Fibroblast of pulmonary artery (primary cell): ENCODE measurements around the gene C9orf50.

ENCODE experiments used
- DNase-seq: peaks from one replicate; pipeline ENCODE4 v3.0.0-alpha.2; 2010; ENCODE audit warnings: low read depth
- H3K4me3 ChIP-seq: replicated peaks from 2 replicates; pipeline ENCODE4 v1.5.1; 2011; ENCODE audit warnings: low read depth, mild to moderate bottlenecking, control low read depth, low read length, moderate library complexity
- TF ChIP-seq, protein P1 (sequence below): IDR thresholded peaks from 2 replicates; pipeline ENCODE4 v1.5.1; 2011; ENCODE audit warnings: mild to moderate bottlenecking, control low read depth, low read length, inconsistent platforms; ENCODE audit errors: missing control alignments

C9orf50 gene

DNA sequence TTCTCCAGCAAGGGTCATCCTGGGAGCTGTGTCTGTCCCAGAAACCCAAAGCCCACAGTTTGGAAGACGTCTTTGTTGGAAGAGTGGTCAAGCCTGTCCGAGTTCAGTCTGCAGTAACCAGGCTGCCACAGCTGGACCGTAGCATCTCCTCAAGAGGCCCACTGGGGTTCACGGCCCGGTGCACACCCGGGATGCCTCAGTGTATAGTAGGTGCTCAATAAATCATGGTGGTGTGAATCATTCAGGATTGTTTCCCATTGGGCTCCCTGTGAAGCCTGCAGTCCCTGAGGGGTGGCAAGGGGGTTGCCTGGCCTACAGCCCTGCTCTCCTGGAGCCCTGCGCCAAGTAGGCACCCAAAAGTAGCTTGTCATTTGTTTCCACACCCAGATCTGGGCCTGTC, 34.3 kb upstream of the C9orf50 start:
- TF ChIP-seq, protein P1, sequence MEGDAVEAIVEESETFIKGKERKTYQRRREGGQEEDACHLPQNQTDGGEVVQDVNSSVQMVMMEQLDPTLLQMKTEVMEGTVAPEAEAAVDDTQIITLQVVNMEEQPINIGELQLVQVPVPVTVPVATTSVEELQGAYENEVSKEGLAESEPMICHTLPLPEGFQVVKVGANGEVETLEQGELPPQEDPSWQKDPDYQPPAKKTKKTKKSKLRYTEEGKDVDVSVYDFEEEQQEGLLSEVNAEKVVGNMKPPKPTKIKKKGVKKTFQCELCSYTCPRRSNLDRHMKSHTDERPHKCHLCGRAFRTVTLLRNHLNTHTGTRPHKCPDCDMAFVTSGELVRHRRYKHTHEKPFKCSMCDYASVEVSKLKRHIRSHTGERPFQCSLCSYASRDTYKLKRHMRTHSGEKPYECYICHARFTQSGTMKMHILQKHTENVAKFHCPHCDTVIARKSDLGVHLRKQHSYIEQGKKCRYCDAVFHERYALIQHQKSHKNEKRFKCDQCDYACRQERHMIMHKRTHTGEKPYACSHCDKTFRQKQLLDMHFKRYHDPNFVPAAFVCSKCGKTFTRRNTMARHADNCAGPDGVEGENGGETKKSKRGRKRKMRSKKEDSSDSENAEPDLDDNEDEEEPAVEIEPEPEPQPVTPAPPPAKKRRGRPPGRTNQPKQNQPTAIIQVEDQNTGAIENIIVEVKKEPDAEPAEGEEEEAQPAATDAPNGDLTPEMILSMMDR: no peak
- H3K4me3 ChIP-seq: no peak overlapping the region
- DNase-seq: no peak

DNA sequence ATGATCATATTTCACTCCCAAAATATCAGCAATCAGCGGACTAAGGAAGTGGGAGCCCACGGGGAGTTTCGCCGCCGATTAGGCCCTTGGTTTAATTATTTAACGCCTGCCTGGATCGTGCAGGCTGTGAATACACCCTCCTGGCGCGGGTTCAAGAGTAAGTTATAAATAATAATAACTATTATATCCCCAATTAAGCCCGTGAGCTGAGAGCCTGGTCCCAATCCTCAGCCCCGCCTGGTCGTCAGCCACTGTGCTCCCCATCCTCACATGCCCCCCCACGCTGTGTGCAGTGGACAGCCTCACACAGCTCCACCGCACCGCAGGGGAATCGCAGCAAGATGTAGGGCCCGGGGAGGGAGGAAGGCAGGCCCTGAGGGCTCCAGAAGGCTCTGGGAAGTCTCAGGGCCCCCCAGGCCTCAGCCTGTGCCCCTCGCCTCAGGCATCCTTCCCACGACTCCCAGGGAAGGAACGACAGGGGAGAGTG, 33.7 kb upstream of the C9orf50 start:
- TF ChIP-seq, protein P1: no peak

DNA sequence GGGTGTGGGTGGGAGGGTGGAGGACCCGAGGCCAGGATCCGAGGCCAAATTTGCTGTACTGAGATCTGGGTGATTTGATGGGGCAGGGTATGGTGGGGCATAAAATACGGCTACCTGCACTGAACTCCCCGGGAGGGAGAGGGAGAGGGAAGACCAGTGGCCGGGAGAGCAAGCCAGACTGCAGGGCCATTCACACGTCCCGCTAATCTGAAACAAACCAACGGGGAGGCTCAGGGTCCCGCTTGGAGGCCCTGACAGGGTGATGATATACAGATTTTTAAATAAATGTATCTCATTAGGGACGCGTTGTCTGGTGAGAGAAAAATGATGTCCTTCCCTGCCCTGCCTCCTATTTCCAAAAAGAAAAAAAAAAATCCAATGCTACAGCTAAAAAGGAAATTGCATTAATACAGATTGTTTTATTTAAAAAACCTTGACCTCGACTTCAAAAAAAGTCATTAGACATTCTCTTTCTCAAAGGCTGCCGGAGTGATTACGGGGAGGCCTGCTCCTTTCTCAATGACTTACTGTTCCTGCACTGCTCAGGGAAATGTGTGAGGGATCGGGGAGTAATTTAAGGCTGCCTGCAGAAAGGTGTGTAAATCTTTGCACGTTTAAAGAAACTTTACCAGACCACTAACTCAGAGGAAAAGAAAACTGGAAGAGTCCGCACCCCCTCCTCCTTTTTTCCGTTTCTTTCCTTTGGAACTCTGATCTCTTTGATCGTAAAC, 33.1 kb upstream of the C9orf50 start:
- no peak overlapping the region for H3K4me3 ChIP-seq
- DNase-seq: no peak
- TF ChIP-seq, protein P1: no peak

More for the DNA sequence above, 33.7 kb upstream of the C9orf50 start:
- DNase-seq: no peak
- no peak overlapping the region for H3K4me3 ChIP-seq

DNA sequence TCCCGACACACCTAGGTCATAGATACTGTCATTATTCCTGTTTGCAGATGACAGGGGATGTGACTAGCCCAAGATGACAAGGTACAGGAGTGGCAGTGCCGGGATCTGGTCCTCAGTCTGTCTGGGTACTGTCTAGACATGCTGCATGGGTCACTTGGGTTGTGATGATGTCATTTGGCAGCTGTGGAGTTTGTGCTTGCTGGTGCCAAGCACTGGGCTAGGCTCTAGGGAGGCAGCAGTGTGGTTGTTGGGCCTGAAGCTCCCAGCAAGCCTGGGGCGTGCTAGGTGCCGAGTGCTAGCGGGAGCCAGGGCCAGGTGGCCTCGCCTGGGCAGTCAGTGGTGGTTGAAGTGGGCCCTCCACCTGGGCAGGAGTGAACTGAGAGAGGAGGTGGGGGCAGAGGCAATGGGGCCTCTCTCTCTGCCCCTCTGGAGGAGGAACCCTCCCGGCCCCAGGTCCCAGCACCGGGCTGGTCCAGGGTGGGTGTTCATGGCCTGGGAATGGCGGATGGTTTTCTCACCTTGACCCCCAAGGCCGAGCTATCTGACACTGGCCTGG, 29.9 kb upstream of the C9orf50 start:
- TF ChIP-seq, protein P1: no peak
- no peak for DNase-seq
- H3K4me3 ChIP-seq: no peak overlapping the region

DNA sequence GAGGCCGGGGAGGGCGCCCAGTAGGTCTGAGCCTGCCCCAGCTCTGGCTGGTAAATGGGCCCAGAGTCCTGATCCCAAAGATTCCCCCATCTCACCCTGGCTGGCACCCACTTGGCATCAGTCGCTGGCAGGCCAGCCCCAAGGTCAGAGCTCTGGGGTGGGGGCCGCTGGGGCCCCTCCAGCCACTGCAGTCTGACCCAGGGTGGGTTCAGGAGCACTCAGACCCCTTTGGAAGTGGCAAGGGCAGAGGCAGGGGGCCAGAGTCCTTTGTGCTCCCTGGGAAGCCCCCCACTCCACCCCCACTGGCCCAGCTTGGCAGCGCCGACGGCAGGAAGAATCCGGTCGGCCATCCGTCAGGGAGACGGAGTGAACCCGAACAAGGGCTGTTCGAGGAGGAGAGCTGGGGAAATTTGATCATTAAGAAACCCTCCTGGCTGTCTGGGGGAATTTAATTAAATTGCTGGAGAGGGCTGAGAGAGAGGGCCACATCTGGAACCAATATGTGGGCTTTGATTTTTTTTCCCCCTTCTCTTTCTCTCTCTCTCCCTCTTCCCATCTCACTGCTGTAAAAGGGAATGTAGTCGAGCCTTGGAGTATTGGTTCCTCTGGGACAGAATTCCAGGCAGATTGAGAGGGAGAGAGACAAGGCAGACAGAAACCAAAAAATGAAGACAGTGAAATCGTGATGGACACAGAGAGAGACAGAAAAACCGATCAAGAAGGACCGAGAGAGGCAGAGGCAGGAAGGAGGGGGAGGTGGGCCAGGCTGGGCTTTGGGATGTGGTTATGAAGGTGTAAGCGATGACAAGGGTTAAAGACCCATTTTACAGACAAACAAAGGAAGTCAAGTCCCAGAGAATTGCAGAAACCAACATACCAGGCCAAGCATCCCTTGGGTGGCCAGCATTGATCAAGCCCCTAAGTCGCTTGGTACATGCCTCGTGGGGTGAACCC, 29.1 kb upstream of the C9orf50 start:
- no peak overlapping the region for H3K4me3 ChIP-seq
- DNase-seq: no peak
- TF ChIP-seq, protein P1: no peak

DNA sequence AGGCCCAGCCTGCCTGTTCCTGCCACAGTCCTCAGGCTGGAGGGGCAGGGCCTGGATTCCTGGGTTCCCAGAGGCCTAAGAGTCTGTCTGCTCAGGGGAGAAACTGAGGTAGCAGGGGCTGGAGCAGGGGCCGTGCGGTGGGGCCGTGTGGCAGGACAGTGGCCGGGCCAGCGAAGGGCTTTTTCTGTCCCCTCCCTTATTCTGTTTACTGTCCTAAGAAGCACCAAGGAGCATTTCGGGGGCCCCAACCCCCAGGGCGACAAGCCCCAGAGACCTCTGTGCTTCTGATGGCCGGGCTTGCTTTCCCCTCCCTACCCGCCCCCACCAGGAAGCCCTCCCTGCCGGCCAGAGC, 27.8 kb upstream of the C9orf50 start:
- DNase-seq: no peak
- TF ChIP-seq, protein P1: no peak
- H3K4me3 ChIP-seq: no peak overlapping the region
